IMR-90 (cell line): ENCODE data around the gene GOLGA8S.
"Not testable (repeated sequence)": the region's sequence is repeated elsewhere in the genome, so short reads cannot be mapped to it uniquely, and the experiment has no call there.

Experiments
- MAFK ChIP-seq: IDR thresholded peaks from 2 replicates; pipeline ENCODE4 v1.6.1; 2012; ENCODE audit warnings: low read depth, low read length, improper control_type of control experiment
- MAZ ChIP-seq: IDR thresholded peaks from 2 replicates; pipeline ENCODE4 v1.6.1; 2012; ENCODE audit warnings: low read depth, mild to moderate bottlenecking, low read length, improper control_type of control experiment, moderate library complexity, borderline replicate concordance
- POLR2A ChIP-seq: IDR thresholded peaks from 2 replicates; pipeline ENCODE4 v1.6.1; 2012; ENCODE audit warnings: mild to moderate bottlenecking, low read depth, low read length
- TF ChIP-seq, protein P1 (sequence below): conservative IDR thresholded peaks from 2 replicates; pipeline ENCODE4 v1.5.1; 2012; ENCODE audit warnings: mild to moderate bottlenecking, low read depth, low read length, improper control_type of control experiment
- TF ChIP-seq, protein P2 (sequence below): fragments of 150-350 bp; IDR thresholded peaks from 2 replicates; pipeline ENCODE4 v1.6.1; 2016; ENCODE audit warnings: low read depth, mild to moderate bottlenecking, low read length, moderate library complexity, borderline replicate concordance
- TF ChIP-seq, protein P3 (sequence below): fragments of 150-350 bp; IDR thresholded peaks from 2 replicates; pipeline ENCODE4 v1.6.1; 2017; ENCODE audit warnings: mild to moderate bottlenecking, antibody characterized with exemption, low read length, low read depth

DNA sequence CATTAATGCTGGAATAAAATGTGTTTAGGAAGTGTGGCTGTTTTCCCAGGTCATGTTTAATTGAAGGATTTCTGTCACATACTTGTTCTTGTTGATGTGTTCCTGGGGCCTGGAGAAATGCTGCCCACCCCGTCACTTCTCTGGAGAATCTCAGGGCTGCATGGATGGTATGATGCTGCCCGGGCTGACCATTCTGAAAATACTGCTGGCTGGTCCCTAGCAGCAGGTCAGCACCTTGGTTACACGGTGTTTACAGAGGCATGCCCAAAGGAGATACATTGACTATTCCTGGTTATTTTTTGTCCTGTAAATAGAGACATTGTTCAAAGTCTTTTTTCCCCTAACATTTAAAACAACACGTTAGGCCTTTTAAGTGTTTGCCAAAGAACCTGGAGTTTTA, 26.2 kb downstream of the GOLGA8S start:
- TF ChIP-seq, protein P1, sequence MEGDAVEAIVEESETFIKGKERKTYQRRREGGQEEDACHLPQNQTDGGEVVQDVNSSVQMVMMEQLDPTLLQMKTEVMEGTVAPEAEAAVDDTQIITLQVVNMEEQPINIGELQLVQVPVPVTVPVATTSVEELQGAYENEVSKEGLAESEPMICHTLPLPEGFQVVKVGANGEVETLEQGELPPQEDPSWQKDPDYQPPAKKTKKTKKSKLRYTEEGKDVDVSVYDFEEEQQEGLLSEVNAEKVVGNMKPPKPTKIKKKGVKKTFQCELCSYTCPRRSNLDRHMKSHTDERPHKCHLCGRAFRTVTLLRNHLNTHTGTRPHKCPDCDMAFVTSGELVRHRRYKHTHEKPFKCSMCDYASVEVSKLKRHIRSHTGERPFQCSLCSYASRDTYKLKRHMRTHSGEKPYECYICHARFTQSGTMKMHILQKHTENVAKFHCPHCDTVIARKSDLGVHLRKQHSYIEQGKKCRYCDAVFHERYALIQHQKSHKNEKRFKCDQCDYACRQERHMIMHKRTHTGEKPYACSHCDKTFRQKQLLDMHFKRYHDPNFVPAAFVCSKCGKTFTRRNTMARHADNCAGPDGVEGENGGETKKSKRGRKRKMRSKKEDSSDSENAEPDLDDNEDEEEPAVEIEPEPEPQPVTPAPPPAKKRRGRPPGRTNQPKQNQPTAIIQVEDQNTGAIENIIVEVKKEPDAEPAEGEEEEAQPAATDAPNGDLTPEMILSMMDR = not testable (repeated sequence)
- not testable (repeated sequence) for TF ChIP-seq POLR2A, MAZ, MAFK
- TF ChIP-seq, protein P2, sequence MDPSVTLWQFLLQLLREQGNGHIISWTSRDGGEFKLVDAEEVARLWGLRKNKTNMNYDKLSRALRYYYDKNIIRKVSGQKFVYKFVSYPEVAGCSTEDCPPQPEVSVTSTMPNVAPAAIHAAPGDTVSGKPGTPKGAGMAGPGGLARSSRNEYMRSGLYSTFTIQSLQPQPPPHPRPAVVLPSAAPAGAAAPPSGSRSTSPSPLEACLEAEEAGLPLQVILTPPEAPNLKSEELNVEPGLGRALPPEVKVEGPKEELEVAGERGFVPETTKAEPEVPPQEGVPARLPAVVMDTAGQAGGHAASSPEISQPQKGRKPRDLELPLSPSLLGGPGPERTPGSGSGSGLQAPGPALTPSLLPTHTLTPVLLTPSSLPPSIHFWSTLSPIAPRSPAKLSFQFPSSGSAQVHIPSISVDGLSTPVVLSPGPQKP = not testable (repeated sequence)
- TF ChIP-seq, protein P3, sequence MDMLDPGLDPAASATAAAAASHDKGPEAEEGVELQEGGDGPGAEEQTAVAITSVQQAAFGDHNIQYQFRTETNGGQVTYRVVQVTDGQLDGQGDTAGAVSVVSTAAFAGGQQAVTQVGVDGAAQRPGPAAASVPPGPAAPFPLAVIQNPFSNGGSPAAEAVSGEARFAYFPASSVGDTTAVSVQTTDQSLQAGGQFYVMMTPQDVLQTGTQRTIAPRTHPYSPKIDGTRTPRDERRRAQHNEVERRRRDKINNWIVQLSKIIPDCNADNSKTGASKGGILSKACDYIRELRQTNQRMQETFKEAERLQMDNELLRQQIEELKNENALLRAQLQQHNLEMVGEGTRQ = not testable (repeated sequence)
